GM08714 (cell line): ENCODE data around the gene LRTM2.

Source experiments
- H3K4me3 ChIP-seq: fragments of 200-500 bp; sonication (Bioruptor generic); 2 replicates; pipeline ENCODE4 v1.5.1; 2014; ENCODE audit warnings: mild to moderate bottlenecking, low read length, inconsistent platforms
- ZNF274 ChIP-seq: IDR thresholded peaks from 2 replicates; pipeline ENCODE4 v1.6.1; 2012; ENCODE audit warnings: mild to moderate bottlenecking, low read depth, low read length

LRTM2 gene

GRCh38 chr12:1826867-1827705 lies 6.7 kb downstream of the LRTM2 start:
- TF ChIP-seq ZNF274 = no peak
- H3K4me3 ChIP-seq = no peak overlapping the region

GRCh38 chr12:1827826-1828805 lies 7.8 kb downstream of the LRTM2 start:
- H3K4me3 ChIP-seq = no peak overlapping the region
- no peak for TF ChIP-seq ZNF274

GRCh38 chr12:1828856-1829255 lies 8.5 kb downstream of the LRTM2 start:
- TF ChIP-seq ZNF274 = no peak
- H3K4me3 ChIP-seq = no peak overlapping the region

- TF ChIP-seq ZNF274 = no peak
- no peak overlapping the region for H3K4me3 ChIP-seq
Measured at GRCh38 chr12:1829306-1829900, 9.0 kb downstream of the LRTM2 start.

- no peak overlapping the region for H3K4me3 ChIP-seq
- TF ChIP-seq ZNF274 = no peak
Measured at GRCh38 chr12:1830401-1830845, 10.1 kb downstream of the LRTM2 start.

GRCh38 chr12:1830981-1831963 lies 10.9 kb downstream of the LRTM2 start:
- no peak for TF ChIP-seq ZNF274
- H3K4me3 ChIP-seq = no peak overlapping the region

GRCh38 chr12:1832801-1833595 lies 12.6 kb downstream of the LRTM2 start:
- no peak overlapping the region for H3K4me3 ChIP-seq
- no peak for TF ChIP-seq ZNF274

GRCh38 chr12:1833596-1834028 lies 13.2 kb downstream of the LRTM2 start:
- no peak for TF ChIP-seq ZNF274
- no peak overlapping the region for H3K4me3 ChIP-seq

- TF ChIP-seq ZNF274 = no peak
- no peak overlapping the region for H3K4me3 ChIP-seq
Measured at GRCh38 chr12:1834186-1834925, 14.0 kb downstream of the LRTM2 start.

- no peak for TF ChIP-seq ZNF274
- no peak overlapping the region for H3K4me3 ChIP-seq
Measured at GRCh38 chr12:1835211-1836131, 15.1 kb downstream of the LRTM2 start.

GRCh38 chr12:1836241-1836803 lies 16.0 kb downstream of the LRTM2 start:
- no peak for TF ChIP-seq ZNF274

More at GRCh38 chr12:1836241-1836803, 16.0 kb downstream of the LRTM2 start:
- H3K4me3 ChIP-seq = no peak overlapping the region
